Measurements from ENCODE around the gene GOLGA6L10. TPM values are rescaled to one million over a fixed set of nuclear protein-coding genes. Genes with fewer than 3 reads are reported as not detected.

GOLGA6L10 gene
- total and polyA plus RNA-seq, 7 experiments from 2014 or later: 0.04 to 3.8 (median 1.0) TPM

DNA sequence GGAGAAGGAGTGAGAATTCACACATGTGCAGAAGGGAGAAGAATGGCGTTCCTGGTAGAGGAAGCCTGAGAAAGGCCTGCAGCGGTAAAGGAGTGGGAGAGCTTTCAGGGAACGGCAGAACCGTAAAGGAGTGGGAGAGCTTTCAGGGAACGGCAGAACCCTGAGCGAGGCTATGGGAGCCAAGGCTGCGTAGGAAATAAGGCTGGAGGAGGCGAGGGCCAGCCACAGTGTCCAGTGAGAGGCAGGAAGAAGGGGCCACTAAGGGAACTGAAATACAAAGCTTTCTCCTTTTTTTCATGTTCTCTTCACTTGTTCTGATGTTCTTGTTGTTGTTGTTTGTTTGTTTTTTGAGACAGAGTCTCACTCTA, 41.6 kb downstream of the GOLGA6L10 start:
- H3K27ac ChIP-seq (ENCODE audit: low read depth, low read length): no peak overlapping the region
- no peak overlapping the region for H3K4me3 ChIP-seq (ENCODE audit: low read length)
- H3K9me3 ChIP-seq (ENCODE audit: control insufficient read depth in 2 of 3, low read length in 3 of 3): no peaks in the 10 kb centered on the region
- CTCF ChIA-PET: no interaction called here
- Mint-ChIP-seq H3K4me1 (peaks cover 0 to 9% (median 4%) of the 10 kb centered on the region in 7 donors), H3K27ac (no peak overlapping the region), H3K27me3 (peaks cover 0 to 16% (median 0%) of the 10 kb centered on the region in 5 donors), H3K4me3 (no peak overlapping the region), H3K9me3 (peaks cover 0 to 12% (median 5%) of the 10 kb centered on the region in 11 donors), H3K36me3 (peaks cover 0 to 21% (median 7%) of the 10 kb centered on the region in 5 donors)
- intact Hi-C loops (cut with micrococcal nuclease): no loop called here
- no peaks in the 10 kb centered on the region for H3K27me3 ChIP-seq (ENCODE audit: control insufficient read depth in 2 of 2, insufficient read depth in 2 of 2, low read length in 2 of 2)
- no peak for ATAC-seq
- no peak for DNase-seq
- POLR2A ChIA-PET: interaction anchor here (0.7 kb wide), 1 partner anchor 12 kb away, joined by 3 read pairs; no protein-coding TSS in a partner anchor
- H3K4me1 ChIP-seq (ENCODE audit: control insufficient read depth in 2 of 2, insufficient read depth in 2 of 2, low read length in 2 of 2): no peaks in the 10 kb centered on the region
- H3K36me3 ChIP-seq (ENCODE audit: control insufficient read depth in 2 of 3, insufficient read depth in 3 of 3, low read length in 3 of 3): no peaks in the 10 kb centered on the region

DNA sequence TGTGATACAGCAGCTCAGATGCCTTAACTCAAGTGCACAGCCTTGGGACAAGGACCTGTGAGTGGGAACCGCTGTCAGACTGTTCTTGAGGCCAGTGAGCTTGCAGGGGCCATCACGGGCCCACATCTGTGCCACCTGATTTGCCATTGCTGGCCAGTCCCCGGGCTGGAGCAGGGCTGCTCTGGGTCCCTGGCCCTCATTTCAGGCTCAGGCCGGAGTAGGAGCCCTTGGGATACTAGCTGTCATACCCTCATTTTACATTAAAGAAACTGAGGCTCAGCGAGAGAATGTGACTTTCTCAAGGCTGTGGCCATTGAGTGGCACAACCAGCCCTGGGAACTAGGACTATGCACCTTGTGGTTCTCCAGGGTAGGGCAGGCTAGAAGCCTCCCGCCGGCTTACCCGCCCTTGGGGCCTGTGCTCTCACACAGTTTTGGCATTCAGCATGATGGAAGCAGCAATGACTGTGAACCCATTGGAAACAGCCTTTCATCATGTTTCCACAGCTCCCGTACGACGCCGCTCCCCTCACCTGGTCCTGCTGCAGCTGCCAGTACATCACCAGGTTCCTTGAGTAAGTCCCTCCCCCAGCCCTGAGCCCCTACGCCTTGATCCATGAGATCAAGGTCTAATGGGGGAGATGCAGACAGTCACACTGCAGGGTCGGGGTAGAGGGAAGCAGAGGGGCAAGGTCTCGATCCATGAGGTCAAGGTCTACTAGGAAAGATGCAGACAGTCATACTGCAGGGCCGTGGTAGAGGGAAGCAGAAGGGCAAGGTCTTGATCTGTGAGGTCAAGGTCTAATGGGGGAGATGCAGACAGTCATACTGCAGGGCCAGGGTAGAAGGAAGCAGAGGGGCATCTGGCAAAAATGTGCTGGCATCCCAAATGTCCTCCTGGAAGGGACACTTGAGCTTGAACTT, 42.2 kb downstream of the GOLGA6L10 start:
- Histone ChIP-seq H3K36me3 (ENCODE audit: control insufficient read depth in 2 of 3, insufficient read depth in 3 of 3, low read length in 3 of 3) (no peaks in the 10 kb centered on the region), H3K9me3 (ENCODE audit: control insufficient read depth in 2 of 3, low read length in 3 of 3) (no peaks in the 10 kb centered on the region), H3K27ac (ENCODE audit: low read depth, low read length) (no peak overlapping the region), H3K27me3 (ENCODE audit: control insufficient read depth in 2 of 2, insufficient read depth in 2 of 2, low read length in 2 of 2) (no peaks in the 10 kb centered on the region), H3K4me1 (ENCODE audit: control insufficient read depth in 2 of 2, insufficient read depth in 2 of 2, low read length in 2 of 2) (no peaks in the 10 kb centered on the region), H3K4me3 (ENCODE audit: low read length) (no peak overlapping the region)
- DNase-seq: peak in 1 of 9 donors; percentile 6
- peaks cover 0 to 21% (median 7%) of the 10 kb centered on the region in 5 donors for H3K36me3 Mint-ChIP-seq
- ChIA-PET POLR2A (no interaction called here), CTCF (no interaction called here)
- intact Hi-C loops (cut with micrococcal nuclease): no loop called here
- H3K27me3 Mint-ChIP-seq: peaks cover 0 to 16% (median 0%) of the 10 kb centered on the region in 5 donors
- peaks cover 0 to 12% (median 5%) of the 10 kb centered on the region in 11 donors for H3K9me3 Mint-ChIP-seq
- peaks cover 0 to 9% (median 4%) of the 10 kb centered on the region in 7 donors for H3K4me1 Mint-ChIP-seq
- no peak overlapping the region for H3K27ac Mint-ChIP-seq
- ATAC-seq: no peak
- no peak overlapping the region for H3K4me3 Mint-ChIP-seq

DNA sequence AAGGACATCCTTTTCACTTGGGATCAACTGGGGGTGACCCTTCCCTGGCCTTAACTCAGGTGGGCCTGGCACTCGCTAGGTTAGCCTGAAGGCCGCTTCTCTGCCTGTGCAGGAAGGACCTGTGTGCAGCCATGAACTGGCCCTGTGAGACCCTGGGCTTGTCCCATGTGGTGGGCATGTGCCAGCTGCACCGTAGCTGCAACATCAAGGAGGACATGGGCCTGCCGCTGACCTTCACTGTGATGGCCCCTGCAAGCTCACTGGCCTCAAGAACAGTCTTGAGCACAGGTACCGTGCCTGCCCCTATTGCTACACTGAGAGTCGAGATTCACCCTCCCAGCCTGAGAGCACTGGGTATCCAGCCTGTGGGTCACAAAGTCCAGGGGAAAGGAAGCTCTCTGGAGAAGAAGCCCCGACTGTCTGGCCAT, 43.6 kb downstream of the GOLGA6L10 start:
- no peak overlapping the region for H3K4me3 Mint-ChIP-seq
- Histone ChIP-seq H3K27ac (ENCODE audit: low read depth, low read length) (no peak overlapping the region), H3K27me3 (ENCODE audit: control insufficient read depth in 2 of 2, insufficient read depth in 2 of 2, low read length in 2 of 2) (no peaks in the 10 kb centered on the region), H3K4me3 (ENCODE audit: low read length) (no peak overlapping the region), H3K36me3 (ENCODE audit: control insufficient read depth in 2 of 3, insufficient read depth in 3 of 3, low read length in 3 of 3) (no peaks in the 10 kb centered on the region), H3K4me1 (ENCODE audit: control insufficient read depth in 2 of 2, insufficient read depth in 2 of 2, low read length in 2 of 2) (no peaks in the 10 kb centered on the region), H3K9me3 (ENCODE audit: control insufficient read depth in 2 of 3, low read length in 3 of 3) (no peaks in the 10 kb centered on the region)
- ATAC-seq (no peak), DNase-seq (peak in 1 of 9 donors; percentile 8)
- peaks cover 0 to 5% (median 3%) of the 10 kb centered on the region in 11 donors for H3K9me3 Mint-ChIP-seq
- POLR2A ChIA-PET: no interaction called here
- peak overlapping the region in 1 of 9 donors; percentile 21 for H3K27ac Mint-ChIP-seq
- CTCF ChIA-PET: no interaction called here
- H3K4me1 Mint-ChIP-seq: peaks cover 0 to 9% (median 4%) of the 10 kb centered on the region in 7 donors
- H3K36me3 Mint-ChIP-seq: peaks cover 0 to 12% (median 3%) of the 10 kb centered on the region in 5 donors
- H3K27me3 Mint-ChIP-seq: peaks cover 0 to 10% (median 0%) of the 10 kb centered on the region in 5 donors
- intact Hi-C loops (cut with micrococcal nuclease): no loop called here

DNA sequence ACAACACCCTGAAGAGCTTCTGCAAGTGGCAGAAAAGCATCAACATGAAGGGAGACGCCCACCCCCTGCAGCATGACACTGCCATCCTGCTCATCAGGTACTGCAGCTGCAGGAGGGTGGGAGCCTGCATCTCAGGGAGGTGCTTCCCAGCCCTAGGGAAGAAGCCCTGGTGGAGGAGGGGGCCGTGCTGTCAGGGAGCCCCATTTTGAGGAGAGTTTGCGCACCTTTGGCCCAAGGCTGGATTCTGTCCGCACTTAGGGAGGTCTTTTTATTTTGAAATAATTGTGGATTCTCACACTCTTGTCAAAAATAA, 44.5 kb downstream of the GOLGA6L10 start:
- POLR2A ChIA-PET: no interaction called here
- Mint-ChIP-seq H3K4me1 (peaks cover 0 to 9% (median 4%) of the 10 kb centered on the region in 7 donors), H3K4me3 (no peak overlapping the region), H3K27ac (peak overlapping the region in 1 of 9 donors; percentile 5), H3K9me3 (peaks cover 0 to under 1% (median 0%) of the 10 kb centered on the region in 11 donors), H3K36me3 (peaks cover 0 to 8% (median 0%) of the 10 kb centered on the region in 5 donors), H3K27me3 (peaks cover 0 to 3% (median 0%) of the 10 kb centered on the region in 5 donors)
- no peaks in the 10 kb centered on the region for H3K36me3 ChIP-seq (ENCODE audit: control insufficient read depth in 2 of 3, insufficient read depth in 3 of 3, low read length in 3 of 3)
- H3K9me3 ChIP-seq (ENCODE audit: control insufficient read depth in 2 of 3, low read length in 3 of 3): no peaks in the 10 kb centered on the region
- intact Hi-C loops (cut with micrococcal nuclease): no loop called here
- no peaks in the 10 kb centered on the region for H3K4me1 ChIP-seq (ENCODE audit: control insufficient read depth in 2 of 2, insufficient read depth in 2 of 2, low read length in 2 of 2)
- no peak overlapping the region for H3K27ac ChIP-seq (ENCODE audit: low read depth, low read length)
- ATAC-seq: no peak
- DNase-seq: peak in 1 of 9 donors; percentile 18
- H3K4me3 ChIP-seq (ENCODE audit: low read length): no peak overlapping the region
- CTCF ChIA-PET: no interaction called here
- no peaks in the 10 kb centered on the region for H3K27me3 ChIP-seq (ENCODE audit: control insufficient read depth in 2 of 2, insufficient read depth in 2 of 2, low read length in 2 of 2)

DNA sequence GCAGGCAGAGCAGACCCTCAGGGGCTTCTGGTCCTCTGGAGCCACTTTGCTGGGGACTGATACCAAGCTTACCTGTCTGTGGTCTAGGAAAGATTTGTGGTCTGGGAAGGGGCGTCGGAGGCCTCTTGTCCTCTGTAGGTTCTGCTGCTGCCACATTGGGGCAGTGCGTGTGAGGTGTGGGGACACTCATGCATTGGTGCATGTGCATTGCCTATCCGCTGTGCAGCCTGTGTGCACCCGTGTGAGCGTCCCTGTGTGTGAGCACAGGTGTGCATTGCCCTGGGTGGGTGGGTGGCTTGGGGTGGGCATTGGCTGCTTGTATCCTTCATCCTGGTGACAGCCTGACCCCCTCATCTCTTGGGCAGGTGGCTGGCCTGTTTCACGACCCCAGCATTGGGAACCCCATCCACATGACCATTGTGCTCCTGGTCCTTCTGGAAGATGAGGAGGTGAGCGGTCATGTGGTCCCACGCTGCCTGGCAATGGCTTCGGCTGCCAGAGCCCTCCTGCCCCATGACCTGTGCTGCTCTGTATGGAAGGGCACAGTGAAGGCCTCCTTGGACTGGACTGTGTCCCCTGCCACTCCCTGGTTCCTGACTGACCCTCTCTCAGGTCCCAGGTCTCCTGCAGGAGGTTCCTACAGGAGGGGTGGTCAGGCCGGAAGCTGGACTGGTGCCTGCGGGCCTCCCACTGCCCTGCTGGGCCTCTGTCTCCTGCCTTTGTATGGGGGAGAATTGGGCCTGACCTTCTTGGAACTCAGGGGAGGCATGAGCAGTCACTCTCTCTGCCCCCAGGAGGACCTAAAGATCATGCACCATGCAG, 45.1 kb downstream of the GOLGA6L10 start:
- peaks cover 0 to 2% (median 0%) of the 10 kb centered on the region in 5 donors for H3K27me3 Mint-ChIP-seq
- no peaks in the 10 kb centered on the region for H3K27me3 ChIP-seq (ENCODE audit: control insufficient read depth in 2 of 2, insufficient read depth in 2 of 2, low read length in 2 of 2)
- H3K4me1 Mint-ChIP-seq: peaks cover 0 to 9% (median 4%) of the 10 kb centered on the region in 7 donors
- no peak overlapping the region for H3K4me3 Mint-ChIP-seq
- no peaks in the 10 kb centered on the region for H3K9me3 Mint-ChIP-seq
- H3K27ac ChIP-seq (ENCODE audit: low read depth, low read length): no peak overlapping the region
- no peaks in the 10 kb centered on the region for H3K36me3 ChIP-seq (ENCODE audit: control insufficient read depth in 2 of 3, insufficient read depth in 3 of 3, low read length in 3 of 3)
- no peak overlapping the region for H3K4me3 ChIP-seq (ENCODE audit: low read length)
- DNase-seq (no peak), ATAC-seq (no peak)
- no peaks in the 10 kb centered on the region for H3K9me3 ChIP-seq (ENCODE audit: control insufficient read depth in 2 of 3, low read length in 3 of 3)
- CTCF ChIA-PET: interaction anchor here (0.8 kb wide), 1 partner anchor 21 kb away, joined by 4 read pairs; no protein-coding TSS in a partner anchor
- H3K36me3 Mint-ChIP-seq: peaks cover 0 to 8% (median 0%) of the 10 kb centered on the region in 5 donors
- POLR2A ChIA-PET: no interaction called here
- no peak overlapping the region for H3K27ac Mint-ChIP-seq
- intact Hi-C loops (cut with micrococcal nuclease): no loop called here
- no peaks in the 10 kb centered on the region for H3K4me1 ChIP-seq (ENCODE audit: control insufficient read depth in 2 of 2, insufficient read depth in 2 of 2, low read length in 2 of 2)

DNA sequence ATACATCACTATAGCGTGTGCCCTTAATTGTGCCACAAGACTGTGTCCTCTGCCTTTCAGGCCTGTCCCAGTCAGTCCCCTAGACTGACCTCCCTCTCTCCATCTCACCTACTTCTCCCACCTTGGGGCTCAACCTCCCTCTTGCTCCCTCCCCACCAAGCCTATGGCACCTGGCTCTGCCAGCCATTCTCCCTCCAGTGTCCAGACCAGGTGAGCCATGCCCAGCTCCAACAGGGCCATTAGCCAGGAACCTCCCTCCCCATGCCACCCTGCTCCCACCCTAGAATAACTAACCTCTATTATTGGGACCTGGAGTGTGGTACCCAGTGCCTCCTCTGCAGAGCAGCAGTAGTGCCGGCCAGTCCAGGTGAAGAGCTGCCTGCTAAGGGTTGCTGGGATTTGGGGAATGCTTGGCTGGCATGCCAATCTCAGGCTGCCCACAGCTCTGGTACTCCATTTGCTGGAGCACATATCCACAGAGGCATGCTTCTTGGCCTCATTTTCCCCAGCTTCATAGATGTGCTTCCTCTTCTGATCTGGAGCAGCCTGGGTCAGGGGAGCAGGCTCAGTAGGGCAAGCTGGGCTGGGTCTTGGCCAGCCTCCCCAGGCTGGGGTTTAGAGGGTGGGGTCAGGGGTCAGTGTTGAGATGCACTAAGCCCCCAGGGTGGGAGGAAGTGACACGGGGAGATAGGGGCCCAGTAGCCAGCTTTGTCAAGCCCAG, 47.8 kb downstream of the GOLGA6L10 start:
- ChIA-PET POLR2A (no interaction called here), CTCF (no interaction called here)
- peaks cover 0 to 3% (median 0%) of the 10 kb centered on the region in 5 donors for H3K36me3 Mint-ChIP-seq
- H3K9me3 Mint-ChIP-seq: no peaks in the 10 kb centered on the region
- no peak overlapping the region for H3K27ac ChIP-seq (ENCODE audit: low read depth, low read length)
- DNase-seq (no peak), ATAC-seq (no peak)
- H3K4me1 Mint-ChIP-seq: peaks cover 0 to 33% (median 13%) of the 10 kb centered on the region in 7 donors
- peaks cover 6 to 9% of the 10 kb centered on the region in 2 donors for H3K4me1 ChIP-seq (ENCODE audit: control insufficient read depth in 2 of 2, insufficient read depth in 2 of 2, low read length in 2 of 2)
- peak overlapping the region in 1 of 9 donors; percentile 20 for H3K27ac Mint-ChIP-seq
- no peaks in the 10 kb centered on the region for H3K9me3 ChIP-seq (ENCODE audit: control insufficient read depth in 2 of 3, low read length in 3 of 3)
- intact Hi-C loops (cut with micrococcal nuclease): no loop called here
- no peaks in the 10 kb centered on the region for H3K36me3 ChIP-seq (ENCODE audit: control insufficient read depth in 2 of 3, insufficient read depth in 3 of 3, low read length in 3 of 3)
- no peaks in the 10 kb centered on the region for H3K27me3 ChIP-seq (ENCODE audit: control insufficient read depth in 2 of 2, insufficient read depth in 2 of 2, low read length in 2 of 2)
- no peaks in the 10 kb centered on the region for H3K27me3 Mint-ChIP-seq
- H3K4me3 Mint-ChIP-seq: no peak overlapping the region
- H3K4me3 ChIP-seq (ENCODE audit: low read length): no peak overlapping the region

Data from naive thymus-derived CD4-positive, alpha-beta T cell (primary cell).